OCI-LY7 (cell line): Measurements from ENCODE around the gene WDR82.

ENCODE experiments used
- CTCF ChIP-seq: fragments of 200-600 bp; sonication (generic); conservative IDR thresholded peaks from 2 replicates; pipeline ENCODE4 v1.5.1; 2014; ENCODE audit warnings: mild to moderate bottlenecking, antibody characterized with exemption, low read length, moderate library complexity, mixed read lengths
- EZH2phosphoT487 ChIP-seq: fragments of 200-600 bp; sonication (generic); IDR thresholded peaks from 2 replicates; pipeline ENCODE4 v1.6.1; 2018; ENCODE audit warnings: low read depth, borderline replicate concordance, mild to moderate bottlenecking, mixed run types, antibody characterized with exemption, low read length, moderate library complexity, mixed read lengths

DNA sequence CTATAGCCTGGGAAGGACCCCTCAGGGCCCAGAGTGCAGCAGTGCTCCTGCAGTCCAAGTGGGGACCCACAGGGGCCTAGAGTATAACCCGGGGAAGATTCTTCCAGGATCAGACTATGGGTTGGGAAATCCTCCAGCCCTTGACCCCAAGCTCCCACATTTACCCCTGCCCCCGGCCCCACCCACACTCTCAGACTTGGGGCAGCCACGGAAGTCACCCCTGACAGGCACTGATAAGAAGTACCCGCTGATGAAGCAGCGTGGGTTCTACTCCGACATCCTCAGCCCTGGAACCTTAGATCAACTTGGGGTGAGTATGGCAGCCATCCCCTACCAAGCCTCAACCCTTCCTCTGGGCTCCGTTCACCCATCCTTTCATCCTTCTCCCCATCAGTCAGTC lies 44.0 kb upstream of the WDR82 start:
- TF ChIP-seq CTCF: no peak
- TF ChIP-seq EZH2phosphoT487: no peak
